ENCODE data around the gene ARHGAP10. TPM values are rescaled to one million over a fixed set of nuclear protein-coding genes. Genes with fewer than 3 reads are reported as not detected.

Gene ARHGAP10
- total RNA-seq (2014; rRNA removed; shearing (Covaris generic)) (0.23 TPM in 1 of 2 replicates, not detected in the other), total RNA-seq (2022) (0.11 and 0.24 TPM in 2 replicates), Bru-seq, nascent RNA (percentile 24 among the genes with signal in this experiment), BruChase-seq, experiment 1, labeled RNA remaining after a 6-hour chase (percentile 19 among the genes with signal in this experiment), BruChase-seq, experiment 2, labeled RNA remaining after a 2-hour chase (percentile 22 among the genes with signal in this experiment)
- long read RNA-seq: 0 reads

GRCh38 chr4:147731580-147732517 lies at the start of gene ARHGAP10:
TSS of gene ARHGAP10 (plus strand) at chr4:147732088. CDS start at chr4:147732302, 214 bp downstream.
- no peak within 1 kb of the TSS for H3K27ac ChIP-seq (ENCODE audit: low read depth, low read length, poor library complexity, severe bottlenecking)
- H3K79me2 ChIP-seq (ENCODE audit: insufficient read depth, low read depth, low read length): no peaks in the 10 kb centered on the region
- BruUV-seq (replicated peaks): no TSS peak
- H3K36me3 ChIP-seq (ENCODE audit: insufficient read depth, low read length): no peaks in the 10 kb centered on the region
- no peaks in the 10 kb centered on the region for H3K9me2 ChIP-seq (ENCODE audit: insufficient read depth, low read length)
- ChIA-PET CTCF (ENCODE audit: unreplicated experiment) (interaction anchor here (0.6 kb wide), 2 partner anchors 112 to 113 kb away, joined by 3 to 5 read pairs; no protein-coding TSS in a partner anchor), POLR2A (no interaction called here)
- no peak for DNase-seq (ENCODE audit: low spot score)
- intact Hi-C loops (cut with micrococcal nuclease; ENCODE audit: unreplicated experiment): no loop called here
- no peaks in the 10 kb centered on the region for H3K4me1 ChIP-seq (ENCODE audit: insufficient read depth, low read length, poor library complexity, severe bottlenecking)
- no peak; the same call in 1 of the 2 replicates for TF ChIP-seq EZH2phosphoT487 (IDR thresholded peaks at IDR 0.05; ENCODE audit: borderline replicate concordance, low read depth, low read length)
- TF ChIP-seq CTCF (conservative IDR thresholded peaks at IDR 0.05; ENCODE audit: low read length): no peak
- H3K9me3 ChIP-seq (ENCODE audit: low read length): no peaks in the 10 kb centered on the region
- no peaks in the 10 kb centered on the region for H4K20me1 ChIP-seq (ENCODE audit: insufficient read depth, low read length)
- H2AFZ ChIP-seq (ENCODE audit: low read length): no peak within 1 kb of the TSS
- peak within 1 kb of the TSS; percentile 47; the same call in 1 of the 2 replicates for H3K4me2 ChIP-seq (ENCODE audit: low read length)
- peak within 1 kb of the TSS; percentile 42 for H3K4me3 ChIP-seq (ENCODE audit: low read depth, low read length, poor library complexity, severe bottlenecking)

- ChIA-PET CTCF (ENCODE audit: unreplicated experiment) (no interaction called here), POLR2A (interaction anchor here (1.5 to 2.0 kb wide), 3 partner anchors 11 to 66 kb away, joined by 3 to 19 read pairs (median 6); partner anchors contain the start of gene TMEM184C)
- H4K20me1 ChIP-seq (ENCODE audit: insufficient read depth, low read length): peaks cover 9% of the 10 kb centered on the region; the same call in 1 of the 2 replicates
- peak overlapping the region; percentile 75 for H3K4me3 ChIP-seq (ENCODE audit: low read depth, low read length, poor library complexity, severe bottlenecking)
- H3K79me2 ChIP-seq (ENCODE audit: insufficient read depth, low read depth, low read length): peaks cover 32% of the 10 kb centered on the region; the same call in 1 of the 2 replicates
- DNase-seq (ENCODE audit: low spot score): no peak
- H3K36me3 ChIP-seq (ENCODE audit: insufficient read depth, low read length): peaks cover 35% of the 10 kb centered on the region
- no peaks in the 10 kb centered on the region for H3K9me3 ChIP-seq (ENCODE audit: low read length)
- H3K27ac ChIP-seq (ENCODE audit: low read depth, low read length, poor library complexity, severe bottlenecking): no peak overlapping the region
- BruUV-seq (replicated peaks): no TSS peak
- H3K4me2 ChIP-seq (ENCODE audit: low read length): peak overlapping the region; percentile 78
- no peaks in the 10 kb centered on the region for H3K9me2 ChIP-seq (ENCODE audit: insufficient read depth, low read length)
- TF ChIP-seq CTCF (conservative IDR thresholded peaks at IDR 0.05; ENCODE audit: low read length) (no peak), EZH2phosphoT487 (IDR thresholded peaks at IDR 0.05; ENCODE audit: borderline replicate concordance, low read depth, low read length) (no peak)
- intact Hi-C loops (cut with micrococcal nuclease; ENCODE audit: unreplicated experiment): loop anchor here (5.0 kb wide), 1 partner anchor 760 kb away; the partner anchor contains the start of gene NR3C2
- peak overlapping the region; percentile 85; the same call in 1 of the 2 replicates for H2AFZ ChIP-seq (ENCODE audit: low read length)
- peaks cover 14% of the 10 kb centered on the region for H3K4me1 ChIP-seq (ENCODE audit: insufficient read depth, low read length, poor library complexity, severe bottlenecking)
Measured at GRCh38 chr4:147682755-147683154, 49.1 kb upstream of the ARHGAP10 start.
